Mucosa of descending colon (tissue), 3 donors: ENCODE measurements around the gene RNASE7. TPM values are rescaled to one million over a fixed set of nuclear protein-coding genes. Genes with fewer than 3 reads are reported as not detected.

Experiments used
- ATAC-seq: fragments of 200-7000 bp; cut with Tn5 transposase; one replicate; pipeline ENCODE4 v1.9.1; 2020; ENCODE audit warnings: mild to moderate bottlenecking, moderate library complexity
- DNase-seq, 3 donors: peaks; one replicate each; pipeline ENCODE4 v3.0.0-alpha.2; 2020
- H3K36me3 ChIP-seq: fragments of 200-600 bp; one replicate; pipeline ENCODE4 v1.8.0; 2021; ENCODE audit warnings: low read depth, mild to moderate bottlenecking
- H3K4me1 ChIP-seq: fragments of 200-600 bp; one replicate; pipeline ENCODE4 v1.8.0; 2021; ENCODE audit warnings: low read depth, mild to moderate bottlenecking
- H3K4me3 ChIP-seq: fragments of 200-600 bp; one replicate; pipeline ENCODE4 v1.8.0; 2021; ENCODE audit warnings: mild to moderate bottlenecking
- H3K9me3 ChIP-seq: fragments of 200-600 bp; one replicate; pipeline ENCODE4 v1.8.0; 2021; ENCODE audit warnings: mild to moderate bottlenecking
- intact Hi-C, 2 donors: fragments of 100-400 bp; cut with DNase I in 1 of 2; cut with micrococcal nuclease in 1 of 2; formaldehyde crosslinking; loops; one replicate each; pipeline versions ENCODE4 v1.11.0 to v1.11.1; 2022; cut with DNase I, micrococcal nuclease
- total RNA-seq, 3 donors: library from RNA; stranded (reverse); fragmentation: NEBNext Ultra II Directional in 2 of 3; extraction: Animal tissue kit (Norgen Biotek cat#: 25700) in 2 of 3; gene quantifications; one replicate each; pipeline versions ENCODE4 v1.2.1 to v1.2.4, GENCODE V29; 2021 to 2023
- TF ChIP-seq, protein P1 (sequence below): fragments of 200-600 bp; IDR thresholded peaks from one replicate; pipeline ENCODE4 v1.8.0; 2022; ENCODE audit warnings: antibody characterized with exemption, mild to moderate bottlenecking
- donor health status: DM: no; HTN: no; CAD: no; lungs with moderate emphysema.
- donor health status: DM: no; HTN: no; CAD: no.
- donor health status: DM: no; HTN: yes; CAD: no.

The RNASE7 gene
- total RNA-seq, 3 donors from 2014 or later = 0.19 to 0.32 TPM; not detected in 1

DNA sequence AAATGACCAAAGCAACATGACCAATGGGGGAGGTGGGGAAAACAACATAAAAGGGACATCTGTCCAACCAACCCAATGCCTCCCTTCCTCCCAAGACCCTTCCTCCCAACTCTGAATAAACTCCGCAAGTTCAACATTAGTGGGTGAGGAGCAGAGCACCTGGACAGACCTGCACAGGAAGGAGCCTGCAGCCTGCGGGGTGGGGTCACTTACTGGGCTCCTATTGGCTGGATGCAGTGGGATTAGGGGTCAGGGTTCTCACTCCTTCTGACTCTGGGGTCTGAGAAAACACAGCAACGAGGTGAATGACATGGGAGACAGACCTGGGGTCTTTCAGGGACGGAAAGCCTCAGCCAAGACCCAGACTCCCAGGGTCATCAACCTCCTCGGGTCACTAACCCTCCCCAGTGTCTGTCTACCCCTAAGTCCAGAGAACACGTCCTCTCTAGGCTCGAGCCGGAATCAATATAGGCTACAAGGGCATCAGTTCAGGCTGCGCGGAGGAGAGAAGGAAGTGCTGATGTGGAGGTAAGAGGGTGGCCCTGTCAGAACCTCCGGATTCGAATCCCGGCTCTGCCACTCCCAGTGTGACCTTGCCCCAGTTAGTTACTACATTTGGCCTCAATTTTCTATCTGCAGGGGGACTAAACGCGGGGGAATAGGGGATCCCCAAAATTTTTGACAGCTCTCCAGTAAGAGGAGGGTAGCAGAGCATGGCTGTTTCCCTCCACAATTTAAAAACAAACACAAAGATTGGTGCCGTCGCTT, 18.2 kb upstream of the RNASE7 start:
- intact Hi-C loops = no loop called here
- peak in 2 of 3 donors; percentile 53 to 57 for DNase-seq

DNA sequence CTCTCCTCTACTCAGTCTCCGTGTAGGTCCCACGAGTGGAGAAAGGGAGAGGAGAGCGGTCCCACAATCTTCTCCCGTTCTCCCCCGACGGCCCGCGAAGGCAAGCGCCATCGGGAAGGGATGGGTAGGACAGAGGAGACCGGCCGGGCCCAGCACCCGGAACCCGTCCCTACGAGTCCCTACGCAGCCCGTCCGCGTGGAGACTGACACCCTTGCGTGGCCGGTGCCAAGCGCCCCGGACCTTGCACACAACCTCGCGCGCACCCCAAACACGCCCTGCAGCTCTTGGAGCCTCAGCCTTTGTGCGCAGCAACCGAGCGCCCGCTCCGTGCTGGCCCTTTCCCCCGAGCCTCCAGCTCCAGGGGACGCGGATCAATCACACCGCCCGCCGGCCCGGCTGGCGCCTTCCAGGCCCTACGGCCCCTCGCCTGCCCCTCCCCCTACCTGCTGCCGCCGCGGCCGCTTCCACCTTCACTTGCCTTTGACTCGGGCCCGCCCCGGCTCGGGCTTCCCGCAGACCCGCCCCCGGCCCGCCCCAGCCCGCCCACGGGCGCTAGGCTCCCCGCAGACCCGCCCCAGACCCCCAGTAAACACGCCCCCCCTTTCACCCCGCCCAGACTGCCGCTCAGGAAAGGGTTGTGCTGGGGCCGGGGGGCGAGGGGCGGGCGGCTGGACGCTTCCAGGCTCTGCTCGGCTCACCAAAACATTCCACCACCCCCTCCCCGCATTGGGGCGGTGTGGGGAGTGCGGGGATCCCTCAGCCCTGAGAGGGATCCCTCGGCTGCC, 17.4 kb upstream of the RNASE7 start, which contains the start of gene NDRG2:
Gene NDRG2, minus strand, starts transcription at position 477 of the 786 bp plus-strand sequence. CDS start 1,746 bp downstream, outside the sequence.
- TF ChIP-seq, protein P1, sequence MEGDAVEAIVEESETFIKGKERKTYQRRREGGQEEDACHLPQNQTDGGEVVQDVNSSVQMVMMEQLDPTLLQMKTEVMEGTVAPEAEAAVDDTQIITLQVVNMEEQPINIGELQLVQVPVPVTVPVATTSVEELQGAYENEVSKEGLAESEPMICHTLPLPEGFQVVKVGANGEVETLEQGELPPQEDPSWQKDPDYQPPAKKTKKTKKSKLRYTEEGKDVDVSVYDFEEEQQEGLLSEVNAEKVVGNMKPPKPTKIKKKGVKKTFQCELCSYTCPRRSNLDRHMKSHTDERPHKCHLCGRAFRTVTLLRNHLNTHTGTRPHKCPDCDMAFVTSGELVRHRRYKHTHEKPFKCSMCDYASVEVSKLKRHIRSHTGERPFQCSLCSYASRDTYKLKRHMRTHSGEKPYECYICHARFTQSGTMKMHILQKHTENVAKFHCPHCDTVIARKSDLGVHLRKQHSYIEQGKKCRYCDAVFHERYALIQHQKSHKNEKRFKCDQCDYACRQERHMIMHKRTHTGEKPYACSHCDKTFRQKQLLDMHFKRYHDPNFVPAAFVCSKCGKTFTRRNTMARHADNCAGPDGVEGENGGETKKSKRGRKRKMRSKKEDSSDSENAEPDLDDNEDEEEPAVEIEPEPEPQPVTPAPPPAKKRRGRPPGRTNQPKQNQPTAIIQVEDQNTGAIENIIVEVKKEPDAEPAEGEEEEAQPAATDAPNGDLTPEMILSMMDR = no peak
- peaks cover 12% of the 10 kb centered on the region for H3K4me1 ChIP-seq
- no peaks in the 10 kb centered on the region for H3K36me3 ChIP-seq
- H3K4me3 ChIP-seq = peak within 1 kb of the TSS; percentile 39
- H3K9me3 ChIP-seq = no peaks in the 10 kb centered on the region
- intact Hi-C loops = no loop called here
- DNase-seq (peak; percentile 90 to 92 (median 92)), ATAC-seq (peak; percentile 93)

More for the DNA sequence above, 18.2 kb upstream of the RNASE7 start:
- peaks cover 12% of the 10 kb centered on the region for H3K4me1 ChIP-seq
- H3K36me3 ChIP-seq = no peaks in the 10 kb centered on the region
- H3K9me3 ChIP-seq = no peaks in the 10 kb centered on the region
- ATAC-seq = peak; percentile 69
- TF ChIP-seq, protein P1 = no peak
- H3K4me3 ChIP-seq = peak overlapping the region; percentile 39

GRCh38 chr14:21025371-21026273, 16.5 kb upstream of the RNASE7 start:
- peaks cover 12% of the 10 kb centered on the region for H3K4me1 ChIP-seq
- intact Hi-C loops = no loop called here
- peak; percentile 58 to 76 (median 76) for DNase-seq
- peak overlapping the region; percentile 39 for H3K4me3 ChIP-seq
- no peaks in the 10 kb centered on the region for H3K36me3 ChIP-seq
- peak; percentile 36 for ATAC-seq
- TF ChIP-seq, protein P1 = no peak
- H3K9me3 ChIP-seq = no peaks in the 10 kb centered on the region

DNA sequence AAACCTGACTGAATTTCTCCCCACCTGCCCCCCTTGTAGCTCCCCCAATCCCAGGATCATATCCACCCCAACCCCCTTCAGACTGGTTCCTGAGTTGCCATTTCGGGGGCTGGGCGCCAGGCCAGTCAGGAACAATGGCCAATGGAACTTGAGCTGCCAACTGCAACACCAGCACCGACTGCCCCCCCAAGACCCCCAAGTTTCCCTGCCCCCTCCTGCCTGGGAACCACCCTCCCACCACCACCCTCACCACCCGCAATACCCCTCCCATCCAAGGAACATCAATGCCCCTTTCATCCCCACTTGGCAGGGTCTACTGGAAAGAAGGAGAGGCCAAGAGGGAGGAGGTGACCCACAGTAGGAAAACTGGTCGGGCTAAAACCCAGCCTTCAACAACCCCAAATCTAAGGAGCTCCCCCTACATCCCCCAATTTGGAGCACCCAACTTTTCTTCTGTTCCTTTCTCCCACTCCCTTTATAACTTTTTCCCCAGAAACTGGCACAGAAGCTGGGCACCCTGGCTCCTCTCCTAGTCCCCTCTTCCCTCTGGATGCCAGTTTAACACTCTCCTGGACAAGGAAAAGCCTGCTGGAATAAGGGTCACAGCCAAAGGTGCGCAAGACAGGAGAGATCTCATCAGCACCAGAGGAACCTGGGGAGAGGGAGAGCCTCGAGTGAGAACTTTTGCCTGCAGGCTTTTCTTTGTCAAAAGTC, 15.7 kb upstream of the RNASE7 start:
- peaks cover 12% of the 10 kb centered on the region for H3K4me1 ChIP-seq
- no peak for ATAC-seq
- TF ChIP-seq, protein P1 = no peak
- no peaks in the 10 kb centered on the region for H3K9me3 ChIP-seq
- no peak for DNase-seq
- no peaks in the 10 kb centered on the region for H3K36me3 ChIP-seq
- intact Hi-C loops = no loop called here
- H3K4me3 ChIP-seq = no peak overlapping the region

- H3K4me3 ChIP-seq = no peak overlapping the region
- no peak for ATAC-seq
These were observed 15.2 kb upstream of the RNASE7 start for GRCh38 chr14:21026988-21027315.

More at GRCh38 chr14:21026988-21027315, 15.2 kb upstream of the RNASE7 start:
- TF ChIP-seq, protein P1 = no peak
- H3K4me1 ChIP-seq = peaks cover 12% of the 10 kb centered on the region
- intact Hi-C loops = no loop called here
- no peaks in the 10 kb centered on the region for H3K9me3 ChIP-seq
- H3K36me3 ChIP-seq = no peaks in the 10 kb centered on the region
- no peak for DNase-seq
